GM21423 (cell line): ENCODE data around the gene PPFIBP1.
A peak's percentile ranks its signal among the peaks of the same experiment; 100 is the strongest.
"Not testable (repeated sequence)": the region's sequence is repeated elsewhere in the genome, so short reads cannot be mapped to it uniquely, and the experiment has no call there.

Experiments used
- ATAC-seq: cut with Tn5 transposase; IDR thresholded peaks from one replicate; pipeline ENCODE4 v1.9.1; 2021; ENCODE audit warnings: mild to moderate bottlenecking, moderate library complexity; ENCODE audit not compliant: unreplicated experiment

Gene PPFIBP1

GRCh38 chr12:27541031-27541719, 17.2 kb downstream of the PPFIBP1 start:
- ATAC-seq, result no peak

GRCh38 chr12:27542628-27543027, 18.6 kb downstream of the PPFIBP1 start:
- no peak for ATAC-seq

- ATAC-seq, result not testable (repeated sequence)
These were observed 20.9 kb downstream of the PPFIBP1 start for GRCh38 chr12:27544858-27545257.

GRCh38 chr12:27545665-27546064, 21.7 kb downstream of the PPFIBP1 start:
- no peak for ATAC-seq

GRCh38 chr12:27547592-27547991, 23.6 kb downstream of the PPFIBP1 start:
- no peak for ATAC-seq

GRCh38 chr12:27548301-27549199, 24.5 kb downstream of the PPFIBP1 start:
- no peak for ATAC-seq

DNA sequence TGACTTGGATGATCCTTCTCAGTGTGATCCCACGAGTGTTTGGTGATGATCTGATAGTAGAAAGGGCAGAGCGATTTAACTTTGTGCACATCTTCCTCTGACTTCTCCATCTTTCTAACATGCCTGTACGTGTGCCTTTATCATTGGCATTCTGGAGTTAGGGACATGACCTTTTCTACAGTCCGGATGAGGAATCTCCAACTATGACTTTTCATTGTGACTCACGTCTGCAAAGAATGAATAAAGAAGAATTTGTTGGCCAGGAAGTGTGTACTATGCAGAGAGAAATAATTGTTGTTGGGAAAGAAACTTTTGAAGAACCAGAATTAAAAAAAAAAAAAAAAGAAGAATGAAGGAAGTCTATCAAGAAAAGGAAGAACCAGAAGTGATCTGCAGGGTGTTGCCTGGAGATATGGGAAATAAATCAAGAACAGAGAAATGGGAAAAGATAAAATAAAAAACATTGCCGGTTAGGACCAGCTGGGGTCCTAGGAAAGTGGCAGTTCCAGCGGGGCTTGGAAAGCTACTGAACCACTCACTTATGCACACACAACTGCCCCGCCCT, 25.3 kb downstream of the PPFIBP1 start:
- ATAC-seq, result no peak

GRCh38 chr12:27549801-27550652, 26.0 kb downstream of the PPFIBP1 start:
- ATAC-seq, result no peak

GRCh38 chr12:27550653-27550975, 26.6 kb downstream of the PPFIBP1 start:
- no peak for ATAC-seq

GRCh38 chr12:27551172-27551840, 27.3 kb downstream of the PPFIBP1 start:
- ATAC-seq, result no peak

DNA sequence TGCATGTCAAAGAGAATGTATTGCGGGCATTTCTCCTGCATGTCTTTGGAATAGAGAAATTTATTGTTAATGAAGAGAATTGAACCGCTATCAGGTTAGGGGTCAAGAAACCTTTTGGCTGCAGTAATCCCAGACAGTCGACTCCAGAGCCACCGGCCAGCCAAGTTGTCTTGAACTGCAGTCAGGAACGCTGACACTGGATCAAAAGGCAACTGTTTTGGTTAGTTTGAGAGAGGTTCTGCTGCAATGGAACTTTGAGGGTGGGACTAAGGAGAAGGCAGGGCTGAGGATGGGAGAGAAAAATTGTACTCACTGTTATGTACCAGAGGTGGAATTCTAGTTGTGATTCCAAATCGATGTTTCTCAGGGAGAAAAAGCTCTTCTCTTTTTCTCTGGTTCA, 28.2 kb downstream of the PPFIBP1 start:
- no peak for ATAC-seq

DNA sequence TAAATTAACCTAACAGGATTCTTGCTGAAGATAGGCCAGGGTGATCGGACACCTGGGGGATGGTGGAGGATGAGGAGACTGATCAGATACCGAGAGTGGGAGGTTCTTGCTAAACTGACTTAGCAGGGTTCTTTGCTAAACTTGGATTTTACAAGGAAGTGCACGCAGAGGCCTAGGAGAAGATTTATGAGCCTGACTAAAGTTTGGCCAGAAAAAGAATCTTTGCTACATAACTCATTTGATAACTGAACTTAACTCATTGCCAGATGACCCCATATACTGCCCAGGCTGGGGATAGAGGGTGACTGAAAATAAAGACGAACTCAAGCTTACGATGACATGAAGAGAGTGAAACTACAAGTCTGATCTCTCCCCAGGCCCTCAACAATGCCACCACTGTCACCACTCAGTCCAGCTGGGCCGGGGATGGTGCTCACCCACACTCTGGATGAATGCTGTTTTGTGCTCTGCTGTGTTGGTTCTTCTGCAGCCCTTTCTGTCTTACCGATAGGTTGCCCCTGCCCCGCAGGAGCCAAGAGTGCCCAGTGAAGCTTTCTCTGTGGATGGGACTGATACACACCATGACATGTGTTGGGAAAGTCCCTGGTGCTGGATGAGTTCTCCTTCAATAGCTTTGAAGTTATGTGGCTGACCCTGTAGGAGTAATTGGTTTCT, 29.0 kb downstream of the PPFIBP1 start:
- ATAC-seq, result peak; percentile 40

DNA sequence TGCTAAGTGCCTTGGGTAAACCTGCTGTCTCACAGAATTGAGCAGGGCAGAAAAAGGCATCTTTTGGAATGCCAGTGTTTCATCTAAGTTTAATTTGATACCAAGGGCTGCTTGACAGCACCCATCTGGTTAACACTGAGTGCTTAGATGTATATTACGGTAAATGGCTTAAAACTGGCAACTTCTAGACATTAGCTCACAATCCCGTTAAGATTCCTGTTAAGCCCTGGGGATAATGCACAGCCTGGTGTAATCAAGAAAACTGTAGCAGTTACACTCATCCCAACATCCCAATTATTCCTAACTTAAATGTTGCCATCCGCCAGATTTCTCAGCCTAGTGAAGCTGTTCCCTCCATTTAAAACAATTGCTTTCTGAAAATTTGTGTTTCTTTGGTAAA, 29.9 kb downstream of the PPFIBP1 start:
- no peak for ATAC-seq

GRCh38 chr12:27554421-27555186, 30.6 kb downstream of the PPFIBP1 start:
- no peak for ATAC-seq

GRCh38 chr12:27555361-27555760, 31.4 kb downstream of the PPFIBP1 start:
- no peak for ATAC-seq

GRCh38 chr12:27555925-27556778, 32.1 kb downstream of the PPFIBP1 start:
- ATAC-seq, result no peak

- ATAC-seq, result no peak
These were observed 36.1 kb downstream of the PPFIBP1 start for GRCh38 chr12:27560126-27560525.
